Right cardiac atrium (tissue), 5 donors: ENCODE results near the gene MPG. TPM values are rescaled to one million over a fixed set of nuclear protein-coding genes. Genes with fewer than 3 reads are reported as not detected.
A peak's percentile ranks its signal among the peaks of the same experiment; 100 is the strongest.
"Not testable (repeated sequence)": the region's sequence is repeated elsewhere in the genome, so short reads cannot be mapped to it uniquely, and the experiment has no call there.

ENCODE experiments used
- ATAC-seq, 2 donors: fragments of 200-7000 bp; cut with Tn5 transposase; one replicate each; pipeline versions ENCODE4 v1.8.0 to v1.9.1; 2020; ENCODE audit warnings: moderate library complexity in 2 of 2, mild to moderate bottlenecking in 1 of 2
- DNase-seq, 3 donors: peaks; one replicate each; pipeline ENCODE4 v3.0.0-alpha.2; 2020
- H3K27ac ChIP-seq: one replicate; pipeline ENCODE4 v1.5.1; 2013; ENCODE audit warnings: mild to moderate bottlenecking, low read length, control low read depth, moderate library complexity
- H3K27me3 ChIP-seq: one replicate; pipeline ENCODE4 v1.6.1; 2013; ENCODE audit not compliant: control insufficient read depth, insufficient read depth
- H3K4me1 ChIP-seq: one replicate; pipeline ENCODE4 v1.6.1; 2013; ENCODE audit warnings: low read length; ENCODE audit not compliant: control insufficient read depth, insufficient read depth
- H3K4me3 ChIP-seq: one replicate; pipeline ENCODE4 v1.5.1; 2013; ENCODE audit warnings: low read length, control low read depth
- H3K9me3 ChIP-seq: one replicate; pipeline ENCODE4 v1.6.1; 2013; ENCODE audit warnings: low read length; ENCODE audit not compliant: control insufficient read depth
- WGBS: extraction: QIAGEN DNeasy Blood & Tissue Kit; methylation state at CpG from one replicate; pipeline ENCODE4 v1.1.7; 2013; 5-methylcytosine and 5-hydroxymethylcytosine counted together
- intact Hi-C, 4 donors: fragments of 100-400 bp; cut with DNase I; formaldehyde crosslinking; loops; one replicate each; pipeline versions ENCODE4 v1.11.0 to v1.14.0; 2022 to 2023
- long read RNA-seq, 4 donors: library from polyadenylated mRNA; unstranded; transcript quantifications; one replicate each; pipeline ENCODE4 v2.0.0, GENCODE V29; 2020 to 2021
- polyA plus RNA-seq: library from polyadenylated mRNA; stranded (reverse); fragments of 200-250 nt; gene quantifications from one replicate; pipeline ENCODE4 v1.2.3, GENCODE V29; 2013
- total RNA-seq, 4 donors: library from RNA; stranded (reverse); fragmentation: NEBNext Ultra II Directional; extraction: Animal tissue kit (Norgen Biotek cat#: 25700); gene quantifications; one replicate each; pipeline ENCODE4 v1.2.1, GENCODE V29; 2021
- donor health status: healthy with polysubstance abuse.
- donor health status: DM: no; HTN: yes; CAD: no.
- donor health status: DM: no; HTN: no; CAD: no.
- donor health status: DM: no; HTN: yes; CAD: no; lungs with severe emphysema.
- donor health status: DM: yes; HTN: yes; CAD: no.

Gene MPG, protein sequence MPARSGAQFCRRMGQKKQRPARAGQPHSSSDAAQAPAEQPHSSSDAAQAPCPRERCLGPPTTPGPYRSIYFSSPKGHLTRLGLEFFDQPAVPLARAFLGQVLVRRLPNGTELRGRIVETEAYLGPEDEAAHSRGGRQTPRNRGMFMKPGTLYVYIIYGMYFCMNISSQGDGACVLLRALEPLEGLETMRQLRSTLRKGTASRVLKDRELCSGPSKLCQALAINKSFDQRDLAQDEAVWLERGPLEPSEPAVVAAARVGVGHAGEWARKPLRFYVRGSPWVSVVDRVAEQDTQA
- total RNA-seq = 10 to 100 TPM; 31.8 to 39.3 (median 37.9) TPM
- polyA plus RNA-seq = 56.8 TPM
- long read RNA-seq, donor 1, transcript MPG-202 (4 exons, 1,205 nt) = major isoform, 61 of 73 reads
- long read RNA-seq, donor 1, partial matches to known transcripts = 10 of 73 reads
- long read RNA-seq, donor 1, other reads (novel, unspliced or antisense) = 1 of 73 reads
- long read RNA-seq, donor 2, transcript MPG-202 (4 exons, 1,205 nt) = major isoform, 33 of 46 reads
- long read RNA-seq, donor 2, partial matches to known transcripts = 3 of 46 reads
- long read RNA-seq, donor 2, other reads (novel, unspliced or antisense) = 8 of 46 reads
- long read RNA-seq, donor 3, transcript MPG-202 (4 exons, 1,205 nt) = major isoform, 81 of 94 reads
- long read RNA-seq, donor 3, partial matches to known transcripts = 7 of 94 reads
- long read RNA-seq, donor 3, other reads (novel, unspliced or antisense) = 3 of 94 reads
- long read RNA-seq, donor 4, transcript MPG-202 (4 exons, 1,205 nt) = major isoform, 36 of 48 reads
- long read RNA-seq, donor 4, partial matches to known transcripts = 10 of 48 reads
- long read RNA-seq, donor 4, other reads (novel, unspliced or antisense) = 1 of 48 reads

- peaks cover 12% of the 10 kb centered on the region for H3K4me1 ChIP-seq
- intact Hi-C loops = no loop called here
- no peaks in the 10 kb centered on the region for H3K9me3 ChIP-seq
Measured at GRCh38 chr16:77807-78443, at the start of gene MPG. TSS of gene MPG (plus strand) at chr16:78225. CDS start at chr16:78310, 85 bp downstream.

DNA sequence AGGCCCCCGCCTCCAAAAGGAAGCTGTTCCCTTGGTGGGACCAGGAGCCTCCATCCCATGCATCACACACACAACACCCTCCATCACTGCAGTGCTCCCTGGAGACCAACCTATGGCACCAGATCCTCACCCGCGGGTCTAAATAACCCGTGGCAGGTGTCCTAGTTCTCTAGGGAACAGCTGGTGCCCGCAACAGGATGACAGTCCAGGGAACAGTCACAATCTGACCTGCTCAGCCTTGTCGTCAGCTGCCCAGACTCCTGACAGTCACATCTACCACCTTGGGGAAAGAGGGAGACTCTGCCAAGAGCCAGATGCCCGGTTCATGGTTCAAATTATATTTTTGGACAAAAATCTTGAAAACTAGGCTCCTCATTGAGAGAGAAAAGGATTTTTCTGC is 47.4 kb upstream of the MPG start:
- intact Hi-C loops, ATAC-seq, H3K9me3 ChIP-seq, DNase-seq, H3K4me3 ChIP-seq, H3K27ac ChIP-seq, H3K4me1 ChIP-seq, H3K27me3 ChIP-seq: not testable (repeated sequence)
- 74% methylated on average over 5 of the region's 7 CpGs for WGBS

More at GRCh38 chr16:77807-78443, at the start of gene MPG:
- Histone ChIP-seq H3K4me3 (peak within 1 kb of the TSS; percentile 71), H3K27ac (peak within 1 kb of the TSS; percentile 88), H3K27me3 (no peaks in the 10 kb centered on the region)
- peak; percentile 76 to 78 for ATAC-seq
- WGBS = under 1% methylated on average over 83 of the region's 83 CpGs
- peak; percentile 92 to 96 (median 96) for DNase-seq

- WGBS = 83% methylated on average over 4 of the region's 8 CpGs
- DNase-seq, intact Hi-C loops, H3K27me3 ChIP-seq, H3K27ac ChIP-seq, H3K9me3 ChIP-seq, ATAC-seq, H3K4me1 ChIP-seq, H3K4me3 ChIP-seq: not testable (repeated sequence)
Measured at GRCh38 chr16:33154-33876, 44.7 kb upstream of the MPG start.

- intact Hi-C loops = no loop called here
- Histone ChIP-seq H3K27ac (no peak overlapping the region), H3K4me1 (no peaks in the 10 kb centered on the region), H3K9me3 (no peaks in the 10 kb centered on the region), H3K27me3 (no peaks in the 10 kb centered on the region), H3K4me3 (no peak overlapping the region)
- DNase-seq = no peak
- 86% methylated on average over 21 of the region's 21 CpGs for WGBS
- ATAC-seq = no peak
Measured at GRCh38 chr16:33877-34647, 44.0 kb upstream of the MPG start.

DNA sequence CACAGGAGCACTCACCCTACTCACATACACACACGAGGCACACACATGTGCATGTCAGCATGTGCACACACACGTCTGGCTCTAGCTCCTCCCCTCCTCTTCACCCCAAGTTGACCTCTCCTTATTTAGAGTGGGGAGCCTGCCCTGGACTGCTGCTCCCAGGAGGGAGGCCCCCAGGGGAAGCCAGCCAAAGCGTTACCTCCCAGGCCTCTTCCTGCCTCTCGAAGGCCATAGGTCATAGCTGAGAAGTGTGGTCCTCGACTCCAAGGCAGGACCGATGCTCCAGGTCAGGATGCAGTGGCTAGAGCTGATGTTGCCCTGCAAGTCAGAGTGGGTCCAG is 43.4 kb upstream of the MPG start:
- H3K4me1 ChIP-seq = no peaks in the 10 kb centered on the region
- H3K27ac ChIP-seq = no peak overlapping the region
- intact Hi-C loops = no loop called here
- H3K27me3 ChIP-seq = no peaks in the 10 kb centered on the region
- no peaks in the 10 kb centered on the region for H3K9me3 ChIP-seq
- H3K4me3 ChIP-seq = no peak overlapping the region
- ATAC-seq (peak in 1 of 2 donors; percentile 25), DNase-seq (no peak)
- 37% methylated on average over 6 of the region's 6 CpGs for WGBS

- intact Hi-C loops = no loop called here
- no peak overlapping the region for H3K27ac ChIP-seq
- no peaks in the 10 kb centered on the region for H3K27me3 ChIP-seq
- DNase-seq (no peak), ATAC-seq (peak in 1 of 2 donors; percentile 36)
- no peak overlapping the region for H3K4me3 ChIP-seq
- no peaks in the 10 kb centered on the region for H3K4me1 ChIP-seq
- no peaks in the 10 kb centered on the region for H3K9me3 ChIP-seq
- 77% methylated on average over 17 of the region's 17 CpGs for WGBS
Measured at GRCh38 chr16:35011-35677, 42.9 kb upstream of the MPG start.

DNA sequence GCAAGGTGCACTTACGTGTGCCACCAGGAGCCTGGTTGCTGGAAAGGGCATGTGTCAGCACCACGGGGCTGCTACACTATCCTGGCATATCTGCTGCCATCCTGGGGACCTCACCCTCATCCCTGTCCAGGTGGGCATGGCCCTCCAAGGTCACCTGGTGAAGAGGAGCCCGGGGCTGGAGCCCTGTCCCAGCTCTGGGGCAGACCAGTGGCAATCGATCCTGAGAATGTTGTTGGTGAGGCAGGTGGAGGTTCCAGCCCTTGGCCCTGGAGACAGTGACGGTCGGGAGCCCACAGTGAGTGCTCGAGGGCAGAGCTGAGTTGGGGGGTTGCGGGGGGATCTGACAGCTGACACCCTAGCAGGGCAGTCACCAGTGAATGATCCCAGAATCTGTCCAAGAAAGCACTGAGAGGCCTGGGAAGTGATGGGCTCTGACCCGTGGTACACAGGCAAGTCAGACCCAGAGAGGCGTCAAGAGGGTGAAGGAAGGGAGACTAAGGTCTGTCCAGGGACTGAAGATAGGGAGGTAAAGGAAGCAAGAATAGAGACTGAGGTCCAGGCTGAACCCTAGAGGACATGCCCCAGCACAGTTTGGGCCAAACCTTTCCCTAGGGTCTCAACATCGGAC is 42.2 kb upstream of the MPG start:
- Histone ChIP-seq H3K4me3 (no peak overlapping the region), H3K4me1 (no peaks in the 10 kb centered on the region), H3K9me3 (no peaks in the 10 kb centered on the region), H3K27ac (no peak overlapping the region), H3K27me3 (no peaks in the 10 kb centered on the region)
- ATAC-seq (no peak), DNase-seq (no peak)
- intact Hi-C loops = no loop called here
- WGBS = 89% methylated on average over 11 of the region's 11 CpGs

- intact Hi-C loops = no loop called here
- no peak for ATAC-seq
- Histone ChIP-seq H3K27ac (no peak overlapping the region), H3K4me1 (no peaks in the 10 kb centered on the region), H3K27me3 (no peaks in the 10 kb centered on the region), H3K4me3 (no peak overlapping the region), H3K9me3 (no peaks in the 10 kb centered on the region)
- DNase-seq = no peak
- 92% methylated on average over 15 of the region's 15 CpGs for WGBS
Measured at GRCh38 chr16:36336-36984, 41.6 kb upstream of the MPG start.

DNA sequence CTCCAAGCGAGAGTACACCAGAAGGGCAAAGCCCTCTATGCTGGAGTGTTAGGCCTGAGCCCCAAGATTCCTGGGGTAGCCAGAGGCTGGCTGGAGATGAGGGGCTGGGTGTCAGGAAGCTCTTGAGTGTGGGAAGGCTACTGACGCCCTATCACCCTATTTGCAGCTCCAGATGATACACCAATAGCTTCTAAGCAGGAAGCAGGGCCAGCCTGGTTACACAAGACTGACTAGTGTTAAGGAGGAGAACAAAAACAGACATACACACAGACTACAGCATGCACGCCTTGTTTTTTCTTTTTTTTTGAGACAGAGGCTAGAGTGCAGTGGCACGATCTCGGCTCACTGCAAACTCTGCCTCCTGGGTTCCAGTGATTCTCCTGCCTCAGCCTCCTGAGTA is 40.5 kb upstream of the MPG start:
- no peaks in the 10 kb centered on the region for H3K4me1 ChIP-seq
- H3K4me3 ChIP-seq = no peak overlapping the region
- DNase-seq = no peak
- no peaks in the 10 kb centered on the region for H3K9me3 ChIP-seq
- intact Hi-C loops = no loop called here
- no peak for ATAC-seq
- no peak overlapping the region for H3K27ac ChIP-seq
- WGBS = 91% methylated on average over 5 of the region's 5 CpGs
- no peaks in the 10 kb centered on the region for H3K27me3 ChIP-seq
